GM23338 (cell line): ENCODE data around the gene PTPRJ. TPM values are rescaled to one million over a fixed set of nuclear protein-coding genes. Genes with fewer than 3 reads are reported as not detected.

Source experiments
- ATAC-seq: fragments of 200-7000 bp; cut with Tn5 transposase; 3 replicates; pipeline ENCODE4 v1.9.1; 2020
- DNase-seq: peaks from one replicate; pipeline ENCODE4 v3.0.0-alpha.2; 2015; ENCODE audit warnings: low spot score
- H2AFZ ChIP-seq: fragments of 200-600 bp; sonication (generic); 2 replicates; pipeline ENCODE4 v1.8.0; 2016; ENCODE audit warnings: antibody characterized with exemption, mild to moderate bottlenecking, moderate library complexity
- H3F3A ChIP-seq: fragments of 200-600 bp; sonication (generic); replicated peaks from 2 replicates; pipeline ENCODE4 v1.8.0; 2017; ENCODE audit warnings: antibody characterized with exemption, mixed run types, low read depth
- H3K27ac ChIP-seq: fragments of 200-600 bp; sonication (generic); 2 replicates; pipeline ENCODE4 v1.6.1; 2016; ENCODE audit warnings: low read depth
- H3K27me3 ChIP-seq: fragments of 200-600 bp; sonication (generic); 2 replicates; pipeline ENCODE4 v1.8.0; 2016; ENCODE audit warnings: mild to moderate bottlenecking, mixed run types, moderate library complexity; ENCODE audit not compliant: insufficient read depth
- H3K36me3 ChIP-seq: fragments of 200-600 bp; sonication (generic); 2 replicates; pipeline ENCODE4 v1.8.0; 2016; ENCODE audit warnings: mild to moderate bottlenecking; ENCODE audit not compliant: insufficient read depth
- H3K4me1 ChIP-seq: fragments of 200-600 bp; sonication (generic); 2 replicates; pipeline ENCODE4 v1.8.0; 2016; ENCODE audit warnings: mild to moderate bottlenecking, moderate library complexity; ENCODE audit not compliant: insufficient read depth
- H3K4me2 ChIP-seq: fragments of 200-600 bp; sonication (generic); 2 replicates; pipeline ENCODE4 v1.7.1; 2017; ENCODE audit warnings: mixed run types
- H3K4me3 ChIP-seq: fragments of 200-600 bp; sonication (generic); 2 replicates; pipeline ENCODE4 v1.6.1; 2016; ENCODE audit warnings: mixed run types
- H3K79me2 ChIP-seq: fragments of 200-600 bp; sonication (generic); replicated peaks from 2 replicates; pipeline ENCODE4 v1.8.0; 2017; ENCODE audit warnings: mild to moderate bottlenecking; ENCODE audit not compliant: insufficient read depth
- H3K9me2 ChIP-seq: fragments of 200-600 bp; sonication (generic); 2 replicates; pipeline ENCODE4 v1.8.0; 2017; ENCODE audit not compliant: insufficient read depth
- H4K20me1 ChIP-seq: fragments of 200-600 bp; sonication (generic); replicated peaks from 2 replicates; pipeline ENCODE4 v1.8.0; 2017; ENCODE audit warnings: mild to moderate bottlenecking; ENCODE audit not compliant: insufficient read depth
- H3K27ac Mint-ChIP-seq: 2 replicates; pipeline ENCODE4 v1.8.0; 2020; ENCODE audit warnings: inconsistent platforms, mild to moderate bottlenecking, moderate library complexity, mixed read lengths
- H3K27me3 Mint-ChIP-seq: 3 replicates; pipeline ENCODE4 v1.8.0; 2022; ENCODE audit warnings: low read depth, mild to moderate bottlenecking, moderate library complexity, mixed read lengths, inconsistent platforms; ENCODE audit not compliant: insufficient read depth, poor library complexity
- H3K36me3 Mint-ChIP-seq: 3 replicates; pipeline ENCODE4 v1.8.0; 2021; ENCODE audit warnings: low read depth, mild to moderate bottlenecking, inconsistent platforms, moderate library complexity, mixed read lengths
- H3K4me1 Mint-ChIP-seq: 3 replicates; pipeline ENCODE4 v1.8.0; 2020; ENCODE audit warnings: mild to moderate bottlenecking, inconsistent platforms, mixed read lengths
- H3K4me3 Mint-ChIP-seq: 3 replicates; pipeline ENCODE4 v1.8.0; 2021; ENCODE audit warnings: moderate library complexity, mild to moderate bottlenecking, inconsistent platforms, mixed read lengths
- H3K9me3 Mint-ChIP-seq: 3 replicates; pipeline ENCODE4 v1.8.0; 2020; ENCODE audit warnings: moderate library complexity, mild to moderate bottlenecking, inconsistent platforms, mixed read lengths
- CREB1 ChIP-seq: fragments of 250-450 bp; sonication (Bioruptor Pico); IDR thresholded peaks from 2 replicates; pipeline ENCODE4 v1.5.0; 2020; ENCODE audit warnings: low read depth, mild to moderate bottlenecking, moderate library complexity
- ETS1 ChIP-seq: IDR thresholded peaks from 2 replicates; pipeline ENCODE4 v1.6.1; 2016; ENCODE audit warnings: antibody characterized with exemption
- JUNB ChIP-seq: IDR thresholded peaks from one replicate; pipeline ENCODE4 v1.6.1; 2016; ENCODE audit warnings: antibody characterized with exemption; ENCODE audit not compliant: unreplicated experiment
- NANOG ChIP-seq: IDR thresholded peaks from 2 replicates; pipeline ENCODE4 v1.6.1; 2016; ENCODE audit warnings: antibody characterized with exemption, borderline replicate concordance
- REST ChIP-seq: IDR thresholded peaks from one replicate; pipeline ENCODE4 v1.6.1; 2018; ENCODE audit warnings: antibody characterized with exemption; ENCODE audit not compliant: unreplicated experiment
- ZNF331 ChIP-seq: fragments of 250-450 bp; sonication (Bioruptor Pico); IDR thresholded peaks from 2 replicates; pipeline ENCODE4 v1.5.0; 2020; ENCODE audit warnings: low read depth, mild to moderate bottlenecking, moderate library complexity
- ZNF462 ChIP-seq: fragments of 250-450 bp; sonication (Bioruptor Pico); IDR thresholded peaks from 2 replicates; pipeline ENCODE4 v1.5.0; 2020; ENCODE audit warnings: mild to moderate bottlenecking, moderate library complexity
- polyA plus RNA-seq: library from polyadenylated mRNA; unstranded; fragments of >200 nt; fragmentation: Nextera tagmentation; extraction: Ambion mirVana; gene quantifications from 2 replicates; pipeline ENCODE4 v1.2.1, GENCODE V29; 2016
- total RNA-seq: library from RNA; depleted of rRNA; stranded (reverse); fragments of >200 nt; shearing (Covaris generic); gene quantifications from 2 replicates; pipeline ENCODE4 v1.2.3, GENCODE V29; 2014
- TF ChIP-seq, protein P1 (sequence below), 2 experiments: fragments of 200-600 bp in 1 of 2; sonication (generic) in 1 of 2; conservative IDR thresholded peaks; 2 replicates each; pipeline versions ENCODE4 v1.5.1 to v1.6.1; 2016 to 2017; ENCODE audit warnings: antibody characterized with exemption in 2 of 2, low read depth in 2 of 2, mild to moderate bottlenecking in 2 of 2, moderate library complexity in 1 of 2

PTPRJ gene
- total and polyA plus RNA-seq, 2 experiments from 2014 or later = 4.2 to 16.0 TPM

GRCh38 chr11:48172818-48173609, 192.7 kb downstream of the PTPRJ start:
- Histone ChIP-seq H3K27ac (no peak overlapping the region), H3K4me1 (no peaks in the 10 kb centered on the region), H2AFZ (no peak overlapping the region), H4K20me1 (no peaks in the 10 kb centered on the region), H3K9me2 (no peaks in the 10 kb centered on the region), H3F3A (no peaks in the 10 kb centered on the region), H3K79me2 (no peaks in the 10 kb centered on the region), H3K36me3 (no peaks in the 10 kb centered on the region), H3K27me3 (no peaks in the 10 kb centered on the region), H3K4me2 (no peak overlapping the region), H3K4me3 (no peak overlapping the region)
- peak overlapping the region; percentile 56; the same call in 1 of the 2 replicates for H3K27ac Mint-ChIP-seq
- peak; percentile 99 for ATAC-seq
- 0 out of 3 replicates have a peak, but pooled peaks cover 3% of the 10 kb centered on the region for H3K4me1 Mint-ChIP-seq
- DNase-seq = peak; percentile 88
- TF ChIP-seq ETS1 = no peak
- TF ChIP-seq, protein P1, sequence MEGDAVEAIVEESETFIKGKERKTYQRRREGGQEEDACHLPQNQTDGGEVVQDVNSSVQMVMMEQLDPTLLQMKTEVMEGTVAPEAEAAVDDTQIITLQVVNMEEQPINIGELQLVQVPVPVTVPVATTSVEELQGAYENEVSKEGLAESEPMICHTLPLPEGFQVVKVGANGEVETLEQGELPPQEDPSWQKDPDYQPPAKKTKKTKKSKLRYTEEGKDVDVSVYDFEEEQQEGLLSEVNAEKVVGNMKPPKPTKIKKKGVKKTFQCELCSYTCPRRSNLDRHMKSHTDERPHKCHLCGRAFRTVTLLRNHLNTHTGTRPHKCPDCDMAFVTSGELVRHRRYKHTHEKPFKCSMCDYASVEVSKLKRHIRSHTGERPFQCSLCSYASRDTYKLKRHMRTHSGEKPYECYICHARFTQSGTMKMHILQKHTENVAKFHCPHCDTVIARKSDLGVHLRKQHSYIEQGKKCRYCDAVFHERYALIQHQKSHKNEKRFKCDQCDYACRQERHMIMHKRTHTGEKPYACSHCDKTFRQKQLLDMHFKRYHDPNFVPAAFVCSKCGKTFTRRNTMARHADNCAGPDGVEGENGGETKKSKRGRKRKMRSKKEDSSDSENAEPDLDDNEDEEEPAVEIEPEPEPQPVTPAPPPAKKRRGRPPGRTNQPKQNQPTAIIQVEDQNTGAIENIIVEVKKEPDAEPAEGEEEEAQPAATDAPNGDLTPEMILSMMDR (conservative IDR thresholded peaks at IDR 0.05; ENCODE audit: low read depth in 2 of 2) = peak; percentile 88 to 98
- no peak overlapping the region for H3K4me3 Mint-ChIP-seq
- peaks cover 32% of the 10 kb centered on the region for H3K9me3 Mint-ChIP-seq
- peaks cover 9% of the 10 kb centered on the region; the same call in 2 of the 3 replicates for H3K36me3 Mint-ChIP-seq
- peaks cover 10% of the 10 kb centered on the region for H3K27me3 Mint-ChIP-seq

DNA sequence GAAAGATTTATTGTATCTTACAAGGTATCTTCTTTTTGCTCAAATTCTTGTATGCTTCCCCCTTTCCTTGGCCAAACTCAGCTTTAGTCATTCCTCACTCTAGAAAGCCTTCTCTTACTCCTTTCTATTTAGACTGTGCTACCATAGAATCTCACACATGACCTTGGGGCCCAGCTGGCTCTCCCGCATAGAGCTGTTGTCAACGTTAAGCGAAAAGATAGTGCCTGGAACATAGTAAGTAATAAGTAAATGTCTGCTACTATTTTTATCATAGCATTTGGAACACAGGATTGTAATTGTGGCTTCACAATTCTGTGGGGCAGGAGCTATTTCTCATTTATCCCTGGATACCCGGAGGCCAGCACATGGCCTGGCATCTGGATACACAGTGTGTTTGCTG, 197.3 kb downstream of the PTPRJ start:
- Mint-ChIP-seq H3K4me1 (no peaks in the 10 kb centered on the region), H3K9me3 (peaks cover 76% of the 10 kb centered on the region), H3K27ac (no peak overlapping the region), H3K4me3 (no peak overlapping the region), H3K36me3 (peaks cover 17% of the 10 kb centered on the region; the same call in 2 of the 3 replicates), H3K27me3 (peaks cover 4% of the 10 kb centered on the region)
- no peak for ATAC-seq
- Histone ChIP-seq H3K36me3 (no peaks in the 10 kb centered on the region), H3K27ac (no peak overlapping the region), H3K9me2 (no peaks in the 10 kb centered on the region), H4K20me1 (no peaks in the 10 kb centered on the region), H3K79me2 (no peaks in the 10 kb centered on the region), H3K4me3 (no peak overlapping the region), H3K4me2 (no peak overlapping the region), H3K4me1 (no peaks in the 10 kb centered on the region), H2AFZ (no peak overlapping the region), H3K27me3 (no peaks in the 10 kb centered on the region), H3F3A (no peaks in the 10 kb centered on the region)
- no peak for DNase-seq
- TF ChIP-seq ZNF462 = no peak
- TF ChIP-seq CREB1 (CRISPR knock-in tag) = no peak
- TF ChIP-seq ZNF331 (CRISPR knock-in tag) = no peak
- TF ChIP-seq JUNB = no peak
- TF ChIP-seq NANOG = no peak
- no peak for TF ChIP-seq REST
